GM23338 (cell line): ENCODE results near the gene TBC1D30. TPM values are rescaled to one million over a fixed set of nuclear protein-coding genes. Genes with fewer than 3 reads are reported as not detected.
"Not testable (repeated sequence)": the region's sequence is repeated elsewhere in the genome, so short reads cannot be mapped to it uniquely, and the experiment has no call there.

ENCODE experiments used
- ATAC-seq: fragments of 200-7000 bp; cut with Tn5 transposase; 3 replicates; pipeline ENCODE4 v1.9.1; 2020
- DNase-seq: peaks from one replicate; pipeline ENCODE4 v3.0.0-alpha.2; 2015; ENCODE audit warnings: low spot score
- H2AFZ ChIP-seq: fragments of 200-600 bp; sonication (generic); 2 replicates; pipeline ENCODE4 v1.8.0; 2016; ENCODE audit warnings: antibody characterized with exemption, mild to moderate bottlenecking, moderate library complexity
- H3F3A ChIP-seq: fragments of 200-600 bp; sonication (generic); replicated peaks from 2 replicates; pipeline ENCODE4 v1.8.0; 2017; ENCODE audit warnings: antibody characterized with exemption, mixed run types, low read depth
- H3K27ac ChIP-seq: fragments of 200-600 bp; sonication (generic); 2 replicates; pipeline ENCODE4 v1.6.1; 2016; ENCODE audit warnings: low read depth
- H3K27me3 ChIP-seq: fragments of 200-600 bp; sonication (generic); 2 replicates; pipeline ENCODE4 v1.8.0; 2016; ENCODE audit warnings: mild to moderate bottlenecking, mixed run types, moderate library complexity; ENCODE audit not compliant: insufficient read depth
- H3K36me3 ChIP-seq: fragments of 200-600 bp; sonication (generic); 2 replicates; pipeline ENCODE4 v1.8.0; 2016; ENCODE audit warnings: mild to moderate bottlenecking; ENCODE audit not compliant: insufficient read depth
- H3K4me1 ChIP-seq: fragments of 200-600 bp; sonication (generic); 2 replicates; pipeline ENCODE4 v1.8.0; 2016; ENCODE audit warnings: mild to moderate bottlenecking, moderate library complexity; ENCODE audit not compliant: insufficient read depth
- H3K4me2 ChIP-seq: fragments of 200-600 bp; sonication (generic); 2 replicates; pipeline ENCODE4 v1.7.1; 2017; ENCODE audit warnings: mixed run types
- H3K4me3 ChIP-seq: fragments of 200-600 bp; sonication (generic); 2 replicates; pipeline ENCODE4 v1.6.1; 2016; ENCODE audit warnings: mixed run types
- H3K79me2 ChIP-seq: fragments of 200-600 bp; sonication (generic); replicated peaks from 2 replicates; pipeline ENCODE4 v1.8.0; 2017; ENCODE audit warnings: mild to moderate bottlenecking; ENCODE audit not compliant: insufficient read depth
- H3K9me2 ChIP-seq: fragments of 200-600 bp; sonication (generic); 2 replicates; pipeline ENCODE4 v1.8.0; 2017; ENCODE audit not compliant: insufficient read depth
- H4K20me1 ChIP-seq: fragments of 200-600 bp; sonication (generic); replicated peaks from 2 replicates; pipeline ENCODE4 v1.8.0; 2017; ENCODE audit warnings: mild to moderate bottlenecking; ENCODE audit not compliant: insufficient read depth
- H3K27ac Mint-ChIP-seq: 2 replicates; pipeline ENCODE4 v1.8.0; 2020; ENCODE audit warnings: inconsistent platforms, mild to moderate bottlenecking, moderate library complexity, mixed read lengths
- H3K27me3 Mint-ChIP-seq: 3 replicates; pipeline ENCODE4 v1.8.0; 2022; ENCODE audit warnings: low read depth, mild to moderate bottlenecking, moderate library complexity, mixed read lengths, inconsistent platforms; ENCODE audit not compliant: insufficient read depth, poor library complexity
- H3K36me3 Mint-ChIP-seq: 3 replicates; pipeline ENCODE4 v1.8.0; 2021; ENCODE audit warnings: low read depth, mild to moderate bottlenecking, inconsistent platforms, moderate library complexity, mixed read lengths
- H3K4me1 Mint-ChIP-seq: 3 replicates; pipeline ENCODE4 v1.8.0; 2020; ENCODE audit warnings: mild to moderate bottlenecking, inconsistent platforms, mixed read lengths
- H3K4me3 Mint-ChIP-seq: 3 replicates; pipeline ENCODE4 v1.8.0; 2021; ENCODE audit warnings: moderate library complexity, mild to moderate bottlenecking, inconsistent platforms, mixed read lengths
- H3K9me3 Mint-ChIP-seq: 3 replicates; pipeline ENCODE4 v1.8.0; 2020; ENCODE audit warnings: moderate library complexity, mild to moderate bottlenecking, inconsistent platforms, mixed read lengths
- CREB1 ChIP-seq: fragments of 250-450 bp; sonication (Bioruptor Pico); IDR thresholded peaks from 2 replicates; pipeline ENCODE4 v1.5.0; 2020; ENCODE audit warnings: low read depth, mild to moderate bottlenecking, moderate library complexity
- NANOG ChIP-seq: IDR thresholded peaks from 2 replicates; pipeline ENCODE4 v1.6.1; 2016; ENCODE audit warnings: antibody characterized with exemption, borderline replicate concordance
- STAT1 ChIP-seq: IDR thresholded peaks from one replicate; pipeline ENCODE4 v1.6.1; 2016; ENCODE audit warnings: antibody characterized with exemption; ENCODE audit not compliant: unreplicated experiment
- ZNF114 ChIP-seq: fragments of 250-450 bp; sonication (Bioruptor Pico); IDR thresholded peaks from 2 replicates; pipeline ENCODE4 v1.5.0; 2020; ENCODE audit warnings: mild to moderate bottlenecking, moderate library complexity
- polyA plus RNA-seq: library from polyadenylated mRNA; unstranded; fragments of >200 nt; fragmentation: Nextera tagmentation; extraction: Ambion mirVana; gene quantifications from 2 replicates; pipeline ENCODE4 v1.2.1, GENCODE V29; 2016
- total RNA-seq: library from RNA; depleted of rRNA; stranded (reverse); fragments of >200 nt; shearing (Covaris generic); gene quantifications from 2 replicates; pipeline ENCODE4 v1.2.3, GENCODE V29; 2014
- TF ChIP-seq, protein P1 (sequence below), 2 experiments: fragments of 200-600 bp in 1 of 2; sonication (generic) in 1 of 2; conservative IDR thresholded peaks; 2 replicates each; pipeline versions ENCODE4 v1.5.1 to v1.6.1; 2016 to 2017; ENCODE audit warnings: antibody characterized with exemption in 2 of 2, low read depth in 2 of 2, mild to moderate bottlenecking in 2 of 2, moderate library complexity in 1 of 2
- TF ChIP-seq, protein P2 (sequence below): IDR thresholded peaks from one replicate; pipeline ENCODE4 v1.6.1; 2018; ENCODE audit warnings: antibody characterized with exemption; ENCODE audit not compliant: unreplicated experiment

The TBC1D30 gene
- total and polyA plus RNA-seq, 2 experiments from 2014 or later, result 2.9 to 9.6 TPM

DNA sequence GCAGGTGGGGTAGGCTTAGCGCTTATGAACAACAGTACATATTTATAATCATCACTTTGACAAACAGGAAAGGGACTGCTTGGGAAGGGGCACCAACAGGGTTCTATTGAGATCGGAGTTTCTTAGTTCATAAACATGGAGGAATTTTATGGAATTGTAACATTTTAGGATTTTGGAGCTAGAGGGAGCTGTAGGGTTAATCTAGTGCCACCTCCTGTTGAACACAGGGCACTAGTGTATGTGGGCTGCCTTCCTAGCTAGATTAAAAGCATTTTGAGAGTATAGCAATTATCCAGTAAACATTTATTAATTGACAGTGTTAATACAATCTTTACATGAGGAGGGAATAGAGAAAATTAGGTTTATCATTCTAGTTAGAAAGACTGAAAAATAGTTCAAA is 23.1 kb upstream of the TBC1D30 start:
- peak; percentile 76 for ATAC-seq
- H3K27me3 ChIP-seq, result no peaks in the 10 kb centered on the region
- H3K9me3 Mint-ChIP-seq, result no peaks in the 10 kb centered on the region

DNA sequence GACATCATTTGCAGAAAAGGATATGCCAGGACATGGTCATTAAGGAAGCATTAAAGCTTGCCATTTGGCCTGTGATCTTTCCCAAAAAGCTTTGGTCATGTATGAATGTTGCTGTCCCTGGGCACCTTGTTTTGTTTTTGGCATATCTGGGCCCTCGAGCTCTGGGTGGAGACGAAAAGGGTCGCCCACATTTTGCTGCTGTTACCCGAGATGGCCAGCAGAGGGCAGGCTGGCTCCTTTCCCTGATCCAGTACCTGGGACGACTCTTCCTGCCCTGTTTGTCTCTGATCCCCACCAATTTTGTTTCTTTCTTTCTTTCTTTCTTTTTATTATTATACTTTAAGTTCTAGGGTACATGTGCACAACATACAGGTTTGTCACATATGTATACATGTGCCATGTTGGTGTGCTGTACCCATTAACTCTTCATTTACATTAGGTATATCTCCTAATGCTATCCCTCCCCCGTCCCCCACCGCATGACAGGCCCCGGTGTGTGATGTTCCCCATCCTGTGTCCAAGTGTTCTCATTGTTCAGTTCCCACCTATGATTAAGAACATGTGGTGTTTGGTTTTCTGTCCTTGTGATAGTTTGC is 22.2 kb upstream of the TBC1D30 start:
- H3K27me3 ChIP-seq, H3K9me3 Mint-ChIP-seq, H3K4me2 ChIP-seq, H3K4me3 Mint-ChIP-seq, H3K36me3 Mint-ChIP-seq, H3K4me1 Mint-ChIP-seq, H3K9me2 ChIP-seq, H3K27me3 Mint-ChIP-seq, H3K4me1 ChIP-seq, H3F3A ChIP-seq, H3K27ac Mint-ChIP-seq, H3K79me2 ChIP-seq, H2AFZ ChIP-seq, H4K20me1 ChIP-seq, H3K27ac ChIP-seq, H3K4me3 ChIP-seq, H3K36me3 ChIP-seq: not testable (repeated sequence)
- TF ChIP-seq, protein P1, sequence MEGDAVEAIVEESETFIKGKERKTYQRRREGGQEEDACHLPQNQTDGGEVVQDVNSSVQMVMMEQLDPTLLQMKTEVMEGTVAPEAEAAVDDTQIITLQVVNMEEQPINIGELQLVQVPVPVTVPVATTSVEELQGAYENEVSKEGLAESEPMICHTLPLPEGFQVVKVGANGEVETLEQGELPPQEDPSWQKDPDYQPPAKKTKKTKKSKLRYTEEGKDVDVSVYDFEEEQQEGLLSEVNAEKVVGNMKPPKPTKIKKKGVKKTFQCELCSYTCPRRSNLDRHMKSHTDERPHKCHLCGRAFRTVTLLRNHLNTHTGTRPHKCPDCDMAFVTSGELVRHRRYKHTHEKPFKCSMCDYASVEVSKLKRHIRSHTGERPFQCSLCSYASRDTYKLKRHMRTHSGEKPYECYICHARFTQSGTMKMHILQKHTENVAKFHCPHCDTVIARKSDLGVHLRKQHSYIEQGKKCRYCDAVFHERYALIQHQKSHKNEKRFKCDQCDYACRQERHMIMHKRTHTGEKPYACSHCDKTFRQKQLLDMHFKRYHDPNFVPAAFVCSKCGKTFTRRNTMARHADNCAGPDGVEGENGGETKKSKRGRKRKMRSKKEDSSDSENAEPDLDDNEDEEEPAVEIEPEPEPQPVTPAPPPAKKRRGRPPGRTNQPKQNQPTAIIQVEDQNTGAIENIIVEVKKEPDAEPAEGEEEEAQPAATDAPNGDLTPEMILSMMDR (conservative IDR thresholded peaks at IDR 0.05; ENCODE audit: low read depth in 2 of 2), result peak; percentile 89 to 91
- peak; percentile 75 for DNase-seq
- peak; percentile 97 for ATAC-seq

More for the DNA sequence above, 23.1 kb upstream of the TBC1D30 start:
- H4K20me1 ChIP-seq, result no peaks in the 10 kb centered on the region
- H3K27ac ChIP-seq, result no peak overlapping the region
- no peaks in the 10 kb centered on the region for H3K4me1 ChIP-seq
- no peak overlapping the region for H2AFZ ChIP-seq
- H3K4me3 Mint-ChIP-seq, result no peak overlapping the region
- H3K27me3 Mint-ChIP-seq, result peaks cover 4% of the 10 kb centered on the region
- H3F3A ChIP-seq, result no peaks in the 10 kb centered on the region
- TF ChIP-seq STAT1, result no peak
- no peak for TF ChIP-seq ZNF114 (CRISPR knock-in tag)
- TF ChIP-seq NANOG, result no peak
- TF ChIP-seq, protein P2, sequence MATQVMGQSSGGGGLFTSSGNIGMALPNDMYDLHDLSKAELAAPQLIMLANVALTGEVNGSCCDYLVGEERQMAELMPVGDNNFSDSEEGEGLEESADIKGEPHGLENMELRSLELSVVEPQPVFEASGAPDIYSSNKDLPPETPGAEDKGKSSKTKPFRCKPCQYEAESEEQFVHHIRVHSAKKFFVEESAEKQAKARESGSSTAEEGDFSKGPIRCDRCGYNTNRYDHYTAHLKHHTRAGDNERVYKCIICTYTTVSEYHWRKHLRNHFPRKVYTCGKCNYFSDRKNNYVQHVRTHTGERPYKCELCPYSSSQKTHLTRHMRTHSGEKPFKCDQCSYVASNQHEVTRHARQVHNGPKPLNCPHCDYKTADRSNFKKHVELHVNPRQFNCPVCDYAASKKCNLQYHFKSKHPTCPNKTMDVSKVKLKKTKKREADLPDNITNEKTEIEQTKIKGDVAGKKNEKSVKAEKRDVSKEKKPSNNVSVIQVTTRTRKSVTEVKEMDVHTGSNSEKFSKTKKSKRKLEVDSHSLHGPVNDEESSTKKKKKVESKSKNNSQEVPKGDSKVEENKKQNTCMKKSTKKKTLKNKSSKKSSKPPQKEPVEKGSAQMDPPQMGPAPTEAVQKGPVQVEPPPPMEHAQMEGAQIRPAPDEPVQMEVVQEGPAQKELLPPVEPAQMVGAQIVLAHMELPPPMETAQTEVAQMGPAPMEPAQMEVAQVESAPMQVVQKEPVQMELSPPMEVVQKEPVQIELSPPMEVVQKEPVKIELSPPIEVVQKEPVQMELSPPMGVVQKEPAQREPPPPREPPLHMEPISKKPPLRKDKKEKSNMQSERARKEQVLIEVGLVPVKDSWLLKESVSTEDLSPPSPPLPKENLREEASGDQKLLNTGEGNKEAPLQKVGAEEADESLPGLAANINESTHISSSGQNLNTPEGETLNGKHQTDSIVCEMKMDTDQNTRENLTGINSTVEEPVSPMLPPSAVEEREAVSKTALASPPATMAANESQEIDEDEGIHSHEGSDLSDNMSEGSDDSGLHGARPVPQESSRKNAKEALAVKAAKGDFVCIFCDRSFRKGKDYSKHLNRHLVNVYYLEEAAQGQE, result no peak
- TF ChIP-seq, protein P1 (conservative IDR thresholded peaks at IDR 0.05; ENCODE audit: low read depth in 2 of 2), result peak; percentile 56 to 63; a peak in 3 of 4 replicates
- TF ChIP-seq CREB1 (CRISPR knock-in tag), result no peak
- H3K4me3 ChIP-seq, result no peak overlapping the region
- H3K4me1 Mint-ChIP-seq, result no peaks in the 10 kb centered on the region
- no peaks in the 10 kb centered on the region for H3K9me2 ChIP-seq
- DNase-seq, result peak; percentile 39
- no peaks in the 10 kb centered on the region for H3K36me3 Mint-ChIP-seq
- H3K4me2 ChIP-seq, result no peak overlapping the region
- no peaks in the 10 kb centered on the region for H3K36me3 ChIP-seq
- no peaks in the 10 kb centered on the region for H3K79me2 ChIP-seq
- H3K27ac Mint-ChIP-seq, result no peak overlapping the region
